ENCODE results near the gene GPR62. TPM values are rescaled to one million over a fixed set of nuclear protein-coding genes. Genes with fewer than 3 reads are reported as not detected.

GPR62 gene
- polyA plus RNA-seq, 1 of the 3 experiments (the other 2 are of a cell fraction): 0.02 TPM

GRCh38 chr3:51941463-51941797 is 13.8 kb upstream of the GPR62 start:
- Histone ChIP-seq H3K4me1 (ENCODE audit: control insufficient read depth in 1 of 2, insufficient read depth in 2 of 2, low read depth in 1 of 2, low read length in 1 of 2) (peaks cover 11 to 18% of the 10 kb centered on the region in 2 experiments; a peak in 3 of 4 replicates), H4K20me1 (ENCODE audit: insufficient read depth) (0 out of 2 replicates have a peak, but pooled peaks cover 6% of the 10 kb centered on the region), H3F3A (replicated peaks; ENCODE audit: insufficient read depth) (no peaks in the 10 kb centered on the region), H3K9ac (peak overlapping the region; percentile 85), H2AFZ (ENCODE audit: low read depth) (no peak overlapping the region; the same call in 1 of the 2 replicates), H3K4me3 (ENCODE audit: low read depth in 2 of 2, low read length in 1 of 2) (peak overlapping the region; percentile 85 to 95), H3K9me3 (no peaks in the 10 kb centered on the region), H3K36me3 (replicated peaks in 1 of 2; ENCODE audit: control insufficient read depth in 1 of 2, insufficient read depth in 2 of 2, low read length in 1 of 2) (peaks cover 0 to 26% of the 10 kb centered on the region in 2 experiments), H3K9me2 (no peaks in the 10 kb centered on the region), H3K27me3 (ENCODE audit: insufficient read depth) (no peaks in the 10 kb centered on the region), H3K79me2 (ENCODE audit: insufficient read depth) (peaks cover 33% of the 10 kb centered on the region), H3K27ac (ENCODE audit: low read depth in 2 of 2, low read length in 1 of 2) (peak overlapping the region in 1 of 2 experiments; percentile 29; a peak in 1 of 4 replicates), H3K4me2 (peak overlapping the region; percentile 95)
- TF ChIP-seq MAX (IDR thresholded peaks at IDR 0.05; ENCODE audit: low read depth): no peak
- TF ChIP-seq NRF1 (IDR thresholded peaks at IDR 0.05; ENCODE audit: low read depth, low read length): no peak
- TF ChIP-seq EP300 (IDR thresholded peaks at IDR 0.05; ENCODE audit: borderline replicate concordance in 1 of 2, low read depth in 1 of 2, low read length in 1 of 2): no peak
- no peak for TF ChIP-seq TCF12 (IDR thresholded peaks at IDR 0.05)
- TF ChIP-seq CHD2 (IDR thresholded peaks at IDR 0.05; ENCODE audit: low read length, partially characterized antibody): no peak
- TF ChIP-seq TEAD4 (IDR thresholded peaks at IDR 0.05; ENCODE audit: borderline replicate concordance, insufficient read depth): no peak
- no peak for TF ChIP-seq RFX5 (IDR thresholded peaks at IDR 0.05; ENCODE audit: low read length)
- no peak for TF ChIP-seq CTCF (IDR thresholded peaks at IDR 0.05)
- TF ChIP-seq ELF1 (IDR thresholded peaks at IDR 0.05): no peak
- TF ChIP-seq ZBTB33 (IDR thresholded peaks at IDR 0.05; ENCODE audit: borderline replicate concordance, low read depth): no peak
- TF ChIP-seq RXRA (IDR thresholded peaks at IDR 0.05; ENCODE audit: borderline replicate concordance, low read depth): no peak
- TF ChIP-seq MEF2A (IDR thresholded peaks at IDR 0.05; ENCODE audit: borderline replicate concordance, low read depth): no peak
- TF ChIP-seq RCOR1 (IDR thresholded peaks at IDR 0.05; ENCODE audit: low read length): no peak
- no peak for TF ChIP-seq POLR2AphosphoS5 (IDR thresholded peaks at IDR 0.05; ENCODE audit: low read depth, low read length)
- TF ChIP-seq FOSL2 (IDR thresholded peaks at IDR 0.05; ENCODE audit: borderline replicate concordance, low read depth): no peak
- TF ChIP-seq SIN3A (IDR thresholded peaks at IDR 0.05; ENCODE audit: borderline replicate concordance, low read depth, low read length): no peak
- TF ChIP-seq FOXM1 (IDR thresholded peaks at IDR 0.05; ENCODE audit: low read depth): no peak
- no peak for TF ChIP-seq USF1 (IDR thresholded peaks at IDR 0.05; ENCODE audit: borderline replicate concordance, low read depth)
- TF ChIP-seq IRF3 (IDR thresholded peaks at IDR 0.05; ENCODE audit: low read depth, low read length): no peak
- ChIA-PET CTCF (interaction anchor here (0.6 to 5.3 kb wide), 20 partner anchors 9 to 279 kb away, joined by 3 to 80 read pairs (median 8); partner anchors contain the start of genes ABHD14A, ABHD14B, ACY1 and GPR62), POLR2A (interaction anchor here (0.7 to 2.3 kb wide), 7 partner anchors 27 to 60 kb away, joined by 3 to 19 read pairs (median 9); partner anchors contain the start of genes ABHD14B, PCBP4 and RPL29)
- no peak for DNase-seq
- 0% methylated on average over 5 of the region's 20 CpGs for WGBS (ENCODE audit: low lambda C conversion rate)
